Muscle of back (tissue), 13 donors: Measurements from ENCODE around the gene PUS7L. TPM values are rescaled to one million over a fixed set of nuclear protein-coding genes. Genes with fewer than 3 reads are reported as not detected.

Source experiments
- DNase-seq, 3 donors: peaks; one replicate each; pipeline versions ENCODE4 v3.0.0 to v3.0.0-alpha.2; 2013
- long read RNA-seq, 9 donors: transcript quantifications; one replicate each; lab custom pipeline, GENCODE V29; 2026
- polyA plus RNA-seq, 10 donors: library from polyadenylated mRNA; unstranded; fragments of 120-200 nt; gene quantifications; one replicate each; pipeline ENCODE4 v1.2.1, GENCODE V29; 2013; ENCODE audit not compliant: insufficient read length in 10 of 10

Gene PUS7L
- 10 to 100 TPM in 1 of 10 donors, 1 to 10 TPM in 9; 6.3 to 10.4 (median 8.4) TPM for polyA plus RNA-seq
- long read RNA-seq, donor 1 = 0 reads
- long read RNA-seq, donor 2, full-length matches to known transcripts = 2 of 2 reads
- long read RNA-seq, donor 2, partial matches to known transcripts = 0 of 2 reads
- long read RNA-seq, donor 2, other reads (novel, unspliced or antisense) = 0 of 2 reads
- long read RNA-seq, donor 3 = 0 reads
- long read RNA-seq, donor 4, full-length matches to known transcripts = 1 of 1 reads
- long read RNA-seq, donor 4, partial matches to known transcripts = 0 of 1 reads
- long read RNA-seq, donor 4, other reads (novel, unspliced or antisense) = 0 of 1 reads
- long read RNA-seq, donor 5 = 0 reads
- long read RNA-seq, donor 6, full-length matches to known transcripts = 2 of 2 reads
- long read RNA-seq, donor 6, partial matches to known transcripts = 0 of 2 reads
- long read RNA-seq, donor 6, other reads (novel, unspliced or antisense) = 0 of 2 reads
- long read RNA-seq, donor 7, partial matches to known transcripts = 0 of 1 reads
- long read RNA-seq, donor 7, other reads (novel, unspliced or antisense) = 0 of 1 reads
- long read RNA-seq, donor 8 = 0 reads
- long read RNA-seq, donor 9 = 0 reads

GRCh38 chr12:43758728-43759563 is at the start of gene PUS7L, which contains the start of gene IRAK4:
Gene PUS7L, minus strand, starts transcription at chr12:43758790. Its CDS starts 3,545 bp downstream, at chr12:43755245.
Gene IRAK4, plus strand, starts transcription at chr12:43758951. Its CDS starts 9,161 bp downstream, at chr12:43768112.
- DNase-seq = peak; percentile 97 to 98 (median 98)

- DNase-seq = peak in 1 of 3 donors; percentile 5
These were observed 48.8 kb upstream of the PUS7L start for GRCh38 chr12:43807386-43807785.

GRCh38 chr12:43806737-43807072 is 48.1 kb upstream of the PUS7L start:
- DNase-seq = no peak

GRCh38 chr12:43805860-43806736 is 47.5 kb upstream of the PUS7L start, which contains the start of gene TWF1:
Gene TWF1, minus strand, starts transcription at chr12:43806317. Its CDS starts 72 bp downstream, at chr12:43806245.
- DNase-seq = peak; percentile 86 to 96 (median 92)

- peak in 2 of 3 donors; percentile 18 to 35 for DNase-seq
These were observed 46.7 kb upstream of the PUS7L start for GRCh38 chr12:43805149-43805859.

GRCh38 chr12:43797561-43798217 is 39.1 kb upstream of the PUS7L start:
- no peak for DNase-seq

GRCh38 chr12:43795716-43796280 is 37.2 kb upstream of the PUS7L start:
- DNase-seq = no peak

- DNase-seq = peak; percentile 30 to 67 (median 52)
These were observed 31.4 kb upstream of the PUS7L start for GRCh38 chr12:43789941-43790340.

GRCh38 chr12:43786899-43787693 is 28.5 kb upstream of the PUS7L start:
- no peak for DNase-seq

GRCh38 chr12:43776498-43776897 is 17.9 kb upstream of the PUS7L start:
- peak; percentile 6 to 53 (median 23) for DNase-seq

GRCh38 chr12:43766291-43766690 is 7.7 kb upstream of the PUS7L start:
- DNase-seq = no peak

GRCh38 chr12:43764528-43764927 is 5.9 kb upstream of the PUS7L start:
- DNase-seq = no peak

GRCh38 chr12:43763769-43764168 is 5.2 kb upstream of the PUS7L start:
- no peak for DNase-seq

- no peak for DNase-seq
These were observed 4.0 kb upstream of the PUS7L start for GRCh38 chr12:43762596-43762995.

- no peak for DNase-seq
These were observed 2.9 kb upstream of the PUS7L start for GRCh38 chr12:43761500-43761899.

- peak in 1 of 3 donors; percentile 1 for DNase-seq
These were observed 1.8 kb upstream of the PUS7L start for GRCh38 chr12:43760396-43760795.

- DNase-seq = peak in 1 of 3 donors; percentile 31
These were observed 303 bp downstream of the PUS7L start for GRCh38 chr12:43758247-43758727.

GRCh38 chr12:43754015-43754414 is 4.6 kb downstream of the PUS7L start:
- DNase-seq = no peak
